OCI-LY1 (cell line): ENCODE data around the gene IFI16.

Source experiments
- H2AFZ ChIP-seq: fragments of 200-600 bp; sonication (generic), shearing (Covaris generic); 2 replicates; pipeline ENCODE4 v1.6.0; 2014; ENCODE audit warnings: antibody characterized with exemption, mild to moderate bottlenecking, low read length
- H3F3A ChIP-seq: fragments of 200-600 bp; sonication (generic), shearing (Covaris generic); 2 replicates; pipeline ENCODE4 v1.6.0; 2014; ENCODE audit warnings: mild to moderate bottlenecking, antibody characterized with exemption, low read length, moderate library complexity; ENCODE audit not compliant: insufficient read depth
- H3K27ac ChIP-seq: fragments of 200-600 bp; sonication (generic); 2 replicates; pipeline ENCODE4 v1.5.1; 2014; ENCODE audit warnings: low read length, mixed run types, mild to moderate bottlenecking, low read depth; ENCODE audit not compliant: poor library complexity, severe bottlenecking
- H3K27me3 ChIP-seq: fragments of 200-600 bp; sonication (generic); 2 replicates; pipeline ENCODE4 v1.6.0; 2014; ENCODE audit warnings: antibody characterized with exemption, mild to moderate bottlenecking, low read length, moderate library complexity; ENCODE audit not compliant: insufficient read depth
- H3K36me3 ChIP-seq: fragments of 200-600 bp; sonication (generic); 2 replicates; pipeline ENCODE4 v1.6.1; 2014; ENCODE audit warnings: mild to moderate bottlenecking, antibody characterized with exemption, low read length, moderate library complexity, mixed read lengths; ENCODE audit not compliant: insufficient read depth
- H3K4me1 ChIP-seq: fragments of 200-600 bp; sonication (generic); 2 replicates; pipeline ENCODE4 v1.5.1; 2014; ENCODE audit warnings: mild to moderate bottlenecking, low read length, moderate library complexity; ENCODE audit not compliant: insufficient read depth, severe bottlenecking
- H3K4me2 ChIP-seq: fragments of 200-600 bp; sonication (generic), shearing (Covaris generic); 2 replicates; pipeline ENCODE4 v1.6.1; 2014; ENCODE audit warnings: low read length
- H3K4me3 ChIP-seq: fragments of 200-600 bp; sonication (generic); 2 replicates; pipeline ENCODE4 v1.5.1; 2014; ENCODE audit warnings: low read length, low read depth, mild to moderate bottlenecking, mixed read lengths; ENCODE audit not compliant: poor library complexity, severe bottlenecking
- H3K79me2 ChIP-seq: fragments of 200-600 bp; shearing (Covaris generic); 2 replicates; pipeline ENCODE4 v1.6.1; 2016; ENCODE audit warnings: mixed run types, low read length, mixed read lengths; ENCODE audit not compliant: insufficient read depth
- H3K9ac ChIP-seq: fragments of 200-600 bp; sonication (generic), shearing (Covaris generic); 2 replicates; pipeline ENCODE4 v1.6.1; 2014; ENCODE audit warnings: mild to moderate bottlenecking, low read length, mixed read lengths
- H3K9me2 ChIP-seq: fragments of 200-600 bp; sonication (generic), shearing (Covaris generic); 2 replicates; pipeline ENCODE4 v1.6.1; 2014; ENCODE audit warnings: low read depth, mild to moderate bottlenecking, low read length, mixed read lengths
- H3K9me3 ChIP-seq: fragments of 200-600 bp; shearing (Covaris generic); 2 replicates; pipeline ENCODE4 v1.6.1; 2014; ENCODE audit warnings: low read length, mixed read lengths
- H4K20me1 ChIP-seq: fragments of 200-600 bp; sonication (generic), shearing (Covaris generic); 2 replicates; pipeline ENCODE4 v1.6.0; 2016; ENCODE audit warnings: mild to moderate bottlenecking, low read length; ENCODE audit not compliant: insufficient read depth
- CTCF ChIP-seq: fragments of 200-600 bp; sonication (generic), shearing (Covaris generic); IDR thresholded peaks from 2 replicates; pipeline ENCODE4 v1.5.1; 2017; ENCODE audit warnings: mild to moderate bottlenecking, antibody characterized with exemption, low read length, moderate library complexity, mixed read lengths
- EZH2 ChIP-seq: fragments of 200-600 bp; sonication (generic), shearing (Covaris generic); IDR thresholded peaks from 2 replicates; pipeline ENCODE4 v1.8.0; 2017; ENCODE audit warnings: borderline replicate concordance, mixed run types, mild to moderate bottlenecking, antibody characterized with exemption, low read length, moderate library complexity, mixed read lengths

Gene IFI16

DNA sequence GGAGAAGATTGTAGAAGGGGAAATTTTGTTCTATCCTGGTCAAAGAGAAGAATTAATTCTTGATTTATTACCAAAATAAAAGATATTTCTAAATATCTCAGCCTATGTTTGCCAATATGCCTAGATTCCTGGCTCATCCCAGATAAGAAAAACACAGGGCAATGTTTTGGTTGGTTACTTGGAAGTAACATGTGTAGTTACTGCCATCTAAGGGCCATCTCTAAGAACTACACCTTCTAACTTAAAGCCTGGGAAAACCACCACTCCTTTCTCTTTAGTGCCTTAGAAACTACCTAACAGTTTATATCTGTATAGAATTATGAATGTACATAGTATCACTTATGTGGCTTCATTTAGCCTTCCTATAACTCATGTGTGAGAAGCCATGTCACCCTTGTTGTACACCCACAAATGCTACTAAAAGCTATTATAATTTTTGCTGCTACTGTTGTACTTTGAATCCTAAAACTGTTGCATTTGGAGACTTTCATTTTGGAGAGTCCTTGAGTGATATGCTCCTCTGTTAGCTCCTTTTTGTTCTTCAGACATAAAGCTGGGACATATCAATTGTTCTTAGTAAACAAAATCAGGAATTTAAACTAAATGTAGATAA, 62.4 kb downstream of the IFI16 start:
- no peak overlapping the region for H3K4me2 ChIP-seq
- no peak overlapping the region for H2AFZ ChIP-seq
- H4K20me1 ChIP-seq: no peaks in the 10 kb centered on the region
- H3K27me3 ChIP-seq: no peaks in the 10 kb centered on the region
- no peaks in the 10 kb centered on the region for H3K36me3 ChIP-seq
- TF ChIP-seq CTCF (peak; percentile 71), EZH2 (no peak)
- H3F3A ChIP-seq: peaks cover 12% of the 10 kb centered on the region; the same call in 1 of the 2 replicates
- no peak overlapping the region for H3K27ac ChIP-seq
- no peak overlapping the region for H3K9ac ChIP-seq
- H3K4me3 ChIP-seq: no peak overlapping the region
- no peaks in the 10 kb centered on the region for H3K9me3 ChIP-seq
- no peaks in the 10 kb centered on the region for H3K9me2 ChIP-seq
- no peaks in the 10 kb centered on the region for H3K79me2 ChIP-seq
- peaks cover 48% of the 10 kb centered on the region for H3K4me1 ChIP-seq

- Histone ChIP-seq H3K27me3 (no peaks in the 10 kb centered on the region), H3K4me3 (peak within 1 kb of the TSS; percentile 20), H3K9me2 (no peaks in the 10 kb centered on the region), H3K36me3 (no peaks in the 10 kb centered on the region), H4K20me1 (no peaks in the 10 kb centered on the region), H3F3A (no peaks in the 10 kb centered on the region), H3K9ac (peak within 1 kb of the TSS; percentile 7; the same call in 1 of the 2 replicates), H3K4me1 (peaks cover 19% of the 10 kb centered on the region), H3K9me3 (no peaks in the 10 kb centered on the region), H2AFZ (peak within 1 kb of the TSS; percentile 22), H3K4me2 (peak within 1 kb of the TSS; percentile 38), H3K27ac (peak within 1 kb of the TSS; percentile 44), H3K79me2 (no peaks in the 10 kb centered on the region)
- no peak for TF ChIP-seq CTCF
- no peak for TF ChIP-seq EZH2
Observed at GRCh38 chr1:159076438-159077119, 66.9 kb downstream of the IFI16 start, which contains the start of gene AIM2. TSS of gene AIM2 (minus strand) at chr1:159076766. CDS start at chr1:159073499, 3,267 bp downstream.

- Histone ChIP-seq H3K4me2 (peak overlapping the region; percentile 38), H3K9me3 (no peaks in the 10 kb centered on the region), H3K4me3 (peak overlapping the region; percentile 20), H4K20me1 (no peaks in the 10 kb centered on the region), H3K79me2 (no peaks in the 10 kb centered on the region), H3K4me1 (peaks cover 19% of the 10 kb centered on the region), H3K27ac (peak overlapping the region; percentile 44), H3K9me2 (no peaks in the 10 kb centered on the region), H3F3A (no peaks in the 10 kb centered on the region), H2AFZ (peak overlapping the region; percentile 22), H3K36me3 (no peaks in the 10 kb centered on the region), H3K9ac (no peak overlapping the region; the same call in 1 of the 2 replicates), H3K27me3 (no peaks in the 10 kb centered on the region)
- TF ChIP-seq CTCF (no peak), EZH2 (no peak)
Observed at GRCh38 chr1:159077120-159077961, 67.6 kb downstream of the IFI16 start.
